22Rv1 (cell line): Measurements from ENCODE around the gene MACC1.

Experiments
- CTCF ChIP-seq: fragments of 450-650 bp; IDR thresholded peaks from 2 replicates; pipeline ENCODE4 v1.5.1; 2017; ENCODE audit warnings: mild to moderate bottlenecking
- ZFX ChIP-seq: fragments of 450-650 bp; IDR thresholded peaks from 2 replicates; pipeline ENCODE4 v1.6.1; 2017; ENCODE audit warnings: antibody characterized with exemption, borderline replicate concordance

GRCh38 chr7:20249376-20249775 is 32.2 kb upstream of the MACC1 start:
- TF ChIP-seq CTCF: no peak
- TF ChIP-seq ZFX: no peak
